NCI-H345 treated with DMSO at 0.1 percent for 48 hours (cell line): ENCODE measurements around the gene UGT2B17.
"Not testable (repeated sequence)": the region's sequence is repeated elsewhere in the genome, so short reads cannot be mapped to it uniquely, and the experiment has no call there.

ENCODE experiments used
- DNase-seq: peaks from one replicate; lab custom pipeline; 2025; ENCODE audit not compliant: unreplicated experiment; lab: John Stamatoyannopoulos, UW

UGT2B17 gene

GRCh38 chr4:68576272-68577125 is at the start of gene UGT2B17:
Gene UGT2B17, minus strand, starts transcription at chr4:68576322. Its CDS starts 7,838 bp downstream, at chr4:68568484.
- DNase-seq = no peak

GRCh38 chr4:68622731-68623130 is 46.6 kb upstream of the UGT2B17 start:
- not testable (repeated sequence) for DNase-seq

- DNase-seq = no peak
Measured at GRCh38 chr4:68617003-68617698, 41.0 kb upstream of the UGT2B17 start.

- no peak for DNase-seq
Measured at GRCh38 chr4:68615699-68616422, 39.7 kb upstream of the UGT2B17 start.

- DNase-seq = no peak
Measured at GRCh38 chr4:68613752-68614151, 37.6 kb upstream of the UGT2B17 start.

- no peak for DNase-seq
Measured at GRCh38 chr4:68606240-68606639, 30.1 kb upstream of the UGT2B17 start.

- no peak for DNase-seq
Measured at GRCh38 chr4:68599150-68599549, 23.0 kb upstream of the UGT2B17 start.

- DNase-seq = no peak
Measured at GRCh38 chr4:68597482-68597881, 21.4 kb upstream of the UGT2B17 start.

- DNase-seq = no peak
Measured at GRCh38 chr4:68594678-68595077, 18.6 kb upstream of the UGT2B17 start.

- DNase-seq = no peak
Measured at GRCh38 chr4:68593112-68593511, 17.0 kb upstream of the UGT2B17 start.

GRCh38 chr4:68592673-68593072 is 16.6 kb upstream of the UGT2B17 start:
- no peak for DNase-seq

GRCh38 chr4:68591204-68591603 is 15.1 kb upstream of the UGT2B17 start:
- no peak for DNase-seq

- DNase-seq = no peak
Measured at GRCh38 chr4:68589790-68590189, 13.7 kb upstream of the UGT2B17 start.

GRCh38 chr4:68582339-68582717 is 6.2 kb upstream of the UGT2B17 start:
- no peak for DNase-seq

GRCh38 chr4:68581383-68582338 is 5.5 kb upstream of the UGT2B17 start:
- DNase-seq = no peak

GRCh38 chr4:68577590-68577989 is 1.5 kb upstream of the UGT2B17 start:
- DNase-seq = no peak

- DNase-seq = not testable (repeated sequence)
Measured at GRCh38 chr4:68575636-68576035, 486 bp downstream of the UGT2B17 start.

GRCh38 chr4:68575081-68575480 is 1.0 kb downstream of the UGT2B17 start:
- DNase-seq = no peak

- DNase-seq = no peak
Measured at GRCh38 chr4:68572653-68573170, 3.4 kb downstream of the UGT2B17 start.

- no peak for DNase-seq
Measured at GRCh38 chr4:68570122-68570507, 6.0 kb downstream of the UGT2B17 start.
